NCI-H446 treated with DMSO at 0.1 percent for 48 hours (cell line): ENCODE results near the gene DPEP2NB.
"Not testable (repeated sequence)": the region's sequence is repeated elsewhere in the genome, so short reads cannot be mapped to it uniquely, and the experiment has no call there.

ENCODE experiments used
- DNase-seq: peaks from one replicate; lab custom pipeline; 2025; lab: John Stamatoyannopoulos, UW

Gene DPEP2NB

GRCh38 chr16:67982011-67982696 lies 33.6 kb downstream of the DPEP2NB start:
- no peak for DNase-seq

- no peak for DNase-seq
These were observed 35.6 kb downstream of the DPEP2NB start, which contains the start of gene DPEP3 for GRCh38 chr16:67979955-67980678. Gene DPEP3, minus strand, starts transcription at chr16:67980499. Its CDS starts 119 bp downstream, at chr16:67980380.

GRCh38 chr16:67977469-67978227 lies 38.1 kb downstream of the DPEP2NB start:
- no peak for DNase-seq

GRCh38 chr16:67977005-67977404 lies 38.7 kb downstream of the DPEP2NB start:
- DNase-seq: no peak

- DNase-seq: no peak
These were observed 39.5 kb downstream of the DPEP2NB start for GRCh38 chr16:67976205-67976604.

- no peak for DNase-seq
These were observed 40.2 kb downstream of the DPEP2NB start for GRCh38 chr16:67975321-67976105.

- not testable (repeated sequence) for DNase-seq
These were observed 43.4 kb downstream of the DPEP2NB start for GRCh38 chr16:67972285-67972684.

GRCh38 chr16:67971111-67971510 lies 44.6 kb downstream of the DPEP2NB start:
- no peak for DNase-seq

GRCh38 chr16:67969254-67970039 lies 46.3 kb downstream of the DPEP2NB start:
- no peak for DNase-seq

- DNase-seq: no peak
These were observed 47.1 kb downstream of the DPEP2NB start, which contains the start of gene SLC12A4 for GRCh38 chr16:67968400-67969253. Gene SLC12A4, minus strand, starts transcription at chr16:67968637. Its CDS starts 84 bp downstream, at chr16:67968553.

GRCh38 chr16:67967958-67968399 lies 47.7 kb downstream of the DPEP2NB start:
- DNase-seq: no peak

GRCh38 chr16:67967183-67967957 lies 48.3 kb downstream of the DPEP2NB start:
- no peak for DNase-seq

- no peak for DNase-seq
These were observed 49.0 kb downstream of the DPEP2NB start for GRCh38 chr16:67966549-67967182.

- DNase-seq: no peak
These were observed 49.8 kb downstream of the DPEP2NB start for GRCh38 chr16:67965668-67966548.

- DNase-seq: no peak
These were observed 51.1 kb downstream of the DPEP2NB start for GRCh38 chr16:67964477-67965131.

- no peak for DNase-seq
These were observed 51.9 kb downstream of the DPEP2NB start for GRCh38 chr16:67963662-67964321.
